Peyer's patch (tissue), 4 donors: Measurements from ENCODE around the gene PLEKHA6. TPM values are rescaled to one million over a fixed set of nuclear protein-coding genes. Genes with fewer than 3 reads are reported as not detected.

ENCODE experiments used
- DNase-seq, 3 donors: peaks; one replicate each; pipeline ENCODE4 v3.0.0-alpha.2; 2017 to 2019
- H3K27ac ChIP-seq, 4 donors: fragments of 200-600 bp; sonication (generic); one replicate each; pipeline ENCODE4 v1.5.1; 2016 to 2019
- H3K27me3 ChIP-seq, 2 donors: fragments of 200-600 bp; sonication (generic); one replicate each; pipeline ENCODE4 v1.5.1; 2019
- H3K36me3 ChIP-seq, 3 donors: fragments of 200-600 bp; sonication (generic); one replicate each; pipeline ENCODE4 v1.5.1; 2016 to 2019
- H3K4me1 ChIP-seq, 4 donors: fragments of 200-600 bp; sonication (generic); one replicate each; pipeline ENCODE4 v1.5.1; 2016 to 2019
- H3K4me3 ChIP-seq, 4 donors: fragments of 200-600 bp; sonication (generic); 1 replicate in 3 of 4; 2 replicates in 1 of 4; pipeline ENCODE4 v1.5.1; 2016 to 2019; ENCODE audit warnings: mild to moderate bottlenecking in 1 of 4
- H3K9me3 ChIP-seq, 4 donors: fragments of 200-600 bp; sonication (generic); one replicate each; pipeline ENCODE4 v1.5.1; 2016 to 2019; ENCODE audit warnings: mild to moderate bottlenecking in 1 of 4
- CTCF ChIP-seq, 6 experiments: fragments of 450-650 bp in 4 of 6; fragments of 200-600 bp in 2 of 6; sonication (generic) in 1 of 6; IDR thresholded peaks; one replicate each; pipeline ENCODE4 v1.5.1; 2017 to 2019; ENCODE audit warnings: antibody characterized with exemption in 6 of 6, mild to moderate bottlenecking in 3 of 6, moderate library complexity in 1 of 6
- POLR2A ChIP-seq, 2 donors: fragments of 450-650 bp; IDR thresholded peaks; one replicate each; pipeline ENCODE4 v1.5.1; 2017; ENCODE audit warnings: antibody characterized with exemption in 2 of 2, mild to moderate bottlenecking in 2 of 2, moderate library complexity in 2 of 2
- total RNA-seq, 4 donors: library from RNA; depleted of rRNA; stranded (reverse); fragments of >200 nt; gene quantifications; one replicate each; pipeline ENCODE4 v1.1.0, GENCODE V29; 2016

The PLEKHA6 gene
- total RNA-seq, 4 donors from 2014 or later, result 57.3 to 91.6 (median 70.2) TPM

- peak in 2 of 3 donors; percentile 75 to 84 for DNase-seq
Measured at GRCh38 chr1:204190212-204191211, 169.2 kb downstream of the PLEKHA6 start.

GRCh38 chr1:204188959-204189639 lies 170.6 kb downstream of the PLEKHA6 start:
- Histone ChIP-seq H3K36me3 (no peaks in the 10 kb centered on the region), H3K27me3 (no peaks in the 10 kb centered on the region), H3K27ac (no peak overlapping the region), H3K4me3 (no peak overlapping the region), H3K9me3 (no peaks in the 10 kb centered on the region), H3K4me1 (no peaks in the 10 kb centered on the region)
- DNase-seq, result peak in 1 of 3 donors; percentile 13
- TF ChIP-seq POLR2A (IDR thresholded peaks at IDR 0.05), result no peak
- no peak for TF ChIP-seq CTCF (IDR thresholded peaks at IDR 0.05)

More at GRCh38 chr1:204190212-204191211, 169.2 kb downstream of the PLEKHA6 start:
- peak overlapping the region in 3 of 4 donors; percentile 6 to 37 (median 34) for H3K4me3 ChIP-seq
- no peaks in the 10 kb centered on the region for H3K27me3 ChIP-seq
- no peaks in the 10 kb centered on the region for H3K4me1 ChIP-seq
- peak overlapping the region in 1 of 4 donors; percentile 50 for H3K27ac ChIP-seq
- no peaks in the 10 kb centered on the region for H3K9me3 ChIP-seq
- no peak for TF ChIP-seq POLR2A (IDR thresholded peaks at IDR 0.05)
- TF ChIP-seq CTCF (IDR thresholded peaks at IDR 0.05), result no peak
- H3K36me3 ChIP-seq, result no peaks in the 10 kb centered on the region

- Histone ChIP-seq H3K36me3 (no peaks in the 10 kb centered on the region), H3K4me3 (no peak overlapping the region), H3K4me1 (no peaks in the 10 kb centered on the region), H3K27ac (no peak overlapping the region), H3K27me3 (no peaks in the 10 kb centered on the region), H3K9me3 (no peaks in the 10 kb centered on the region)
- no peak for TF ChIP-seq POLR2A (IDR thresholded peaks at IDR 0.05)
- TF ChIP-seq CTCF (IDR thresholded peaks at IDR 0.05), result no peak
- DNase-seq, result peak in 1 of 3 donors; percentile 40
Measured at GRCh38 chr1:204186597-204186996, 173.1 kb downstream of the PLEKHA6 start.

GRCh38 chr1:204181116-204181515 lies 178.6 kb downstream of the PLEKHA6 start:
- Histone ChIP-seq H3K9me3 (no peaks in the 10 kb centered on the region), H3K4me1 (no peaks in the 10 kb centered on the region), H3K36me3 (no peaks in the 10 kb centered on the region), H3K27me3 (no peaks in the 10 kb centered on the region), H3K27ac (no peak overlapping the region), H3K4me3 (no peak overlapping the region)
- DNase-seq, result peak in 1 of 3 donors; percentile 18
- TF ChIP-seq CTCF (IDR thresholded peaks at IDR 0.05) (no peak), POLR2A (IDR thresholded peaks at IDR 0.05) (no peak)

GRCh38 chr1:204180133-204180532 lies 179.6 kb downstream of the PLEKHA6 start:
- Histone ChIP-seq H3K9me3 (no peaks in the 10 kb centered on the region), H3K27me3 (no peaks in the 10 kb centered on the region), H3K4me3 (no peak overlapping the region), H3K4me1 (no peaks in the 10 kb centered on the region), H3K36me3 (no peaks in the 10 kb centered on the region), H3K27ac (no peak overlapping the region)
- TF ChIP-seq POLR2A (IDR thresholded peaks at IDR 0.05) (no peak), CTCF (IDR thresholded peaks at IDR 0.05) (no peak)
- DNase-seq, result no peak
